PC-3 (cell line): ENCODE measurements around the gene ZNF488. TPM values are rescaled to one million over a fixed set of nuclear protein-coding genes. Genes with fewer than 3 reads are reported as not detected.

Source experiments
- ATAC-seq: fragments of 200-7000 bp; cut with Tn5 transposase; 2 replicates; pipeline ENCODE4 v1.9.1; 2020; ENCODE audit warnings: mild to moderate bottlenecking, moderate library complexity
- BruUV-seq: library from RNA; stranded (reverse); fragments of 400-500 nt; replicated peaks from 2 replicates; lab custom pipeline; 2021; lab: Mats Ljungman, UMichigan
- CTCF ChIA-PET: fragments of 300-600 bp; sonication (Branson Sonifier 250); formaldehyde crosslinking; loops from one replicate; lab custom pipeline; 2022; ENCODE audit warnings: antibody characterized with exemption; lab: Charles Lee
- POLR2A ChIA-PET: fragments of 300-600 bp; sonication (Branson Sonifier 250); formaldehyde crosslinking; loops from one replicate; lab custom pipeline; 2022; ENCODE audit warnings: antibody characterized with exemption; ENCODE audit not compliant: unreplicated experiment; lab: Charles Lee
- DNase-seq: peaks from one replicate; pipeline ENCODE4 v3.0.0-alpha.2; 2015
- H2AFZ ChIP-seq: fragments of 300-600 bp; sonication (generic); 2 replicates; pipeline ENCODE4 v1.6.0; 2016; ENCODE audit warnings: antibody characterized with exemption, low read length
- H3F3A ChIP-seq: fragments of 300-600 bp; sonication (generic); one replicate; pipeline ENCODE4 v1.6.0; 2017; ENCODE audit warnings: antibody characterized with exemption, low read length, control low read depth, mild to moderate bottlenecking; ENCODE audit not compliant: unreplicated experiment
- H3K27ac ChIP-seq: fragments of 300-600 bp; sonication (generic); 2 replicates; pipeline ENCODE4 v1.5.1; 2016; ENCODE audit warnings: mild to moderate bottlenecking, low read length
- H3K27me3 ChIP-seq: fragments of 300-600 bp; sonication (generic); 2 replicates; pipeline ENCODE4 v1.6.1; 2016; ENCODE audit warnings: low read length, mixed read lengths
- H3K36me3 ChIP-seq: fragments of 300-600 bp; sonication (generic); 2 replicates; pipeline ENCODE4 v1.6.1; 2016; ENCODE audit warnings: low read depth, mixed run types, low read length, mixed read lengths
- H3K4me1 ChIP-seq: fragments of 300-600 bp; sonication (generic); 2 replicates; pipeline ENCODE4 v1.5.1; 2016; ENCODE audit warnings: low read length; ENCODE audit not compliant: insufficient read depth
- H3K4me2 ChIP-seq: fragments of 300-600 bp; sonication (generic); 2 replicates; pipeline ENCODE4 v1.6.0; 2016; ENCODE audit warnings: low read length
- H3K4me3 ChIP-seq: fragments of 300-600 bp; sonication (generic); 2 replicates; pipeline ENCODE4 v1.5.1; 2016; ENCODE audit warnings: mild to moderate bottlenecking, low read length, mixed read lengths
- H3K79me2 ChIP-seq: fragments of 300-600 bp; sonication (generic); 2 replicates; pipeline ENCODE4 v1.6.1; 2017; ENCODE audit warnings: low read length, mixed read lengths
- H3K9ac ChIP-seq: fragments of 300-600 bp; sonication (generic); 2 replicates; pipeline ENCODE4 v1.6.0; 2016; ENCODE audit warnings: mild to moderate bottlenecking, low read length
- H3K9me2 ChIP-seq: fragments of 300-600 bp; sonication (generic); replicated peaks from 2 replicates; pipeline ENCODE4 v1.6.1; 2016; ENCODE audit warnings: mixed run types, low read length, mixed read lengths
- H3K9me3 ChIP-seq: fragments of 300-600 bp; sonication (generic); 2 replicates; pipeline ENCODE4 v1.6.1; 2016; ENCODE audit warnings: low read length, mixed read lengths
- H4K20me1 ChIP-seq: fragments of 300-600 bp; sonication (generic); 2 replicates; pipeline ENCODE4 v1.6.1; 2016; ENCODE audit warnings: low read length, mixed read lengths
- EZH2 ChIP-seq: fragments of 300-600 bp; sonication (generic); IDR thresholded peaks from one replicate; pipeline ENCODE4 v1.6.1; 2017; ENCODE audit warnings: antibody characterized with exemption, mild to moderate bottlenecking, low read length; ENCODE audit not compliant: unreplicated experiment
- EZH2phosphoT487 ChIP-seq: fragments of 300-600 bp; sonication (generic); IDR thresholded peaks from 2 replicates; pipeline ENCODE4 v1.6.1; 2018; ENCODE audit warnings: mild to moderate bottlenecking, antibody characterized with exemption, low read length, borderline replicate concordance
- intact Hi-C: fragments of 100-400 bp; cut with micrococcal nuclease; formaldehyde crosslinking; loops from 2 replicates; pipeline ENCODE4 v1.9.0; 2023
- total RNA-seq: library from RNA; depleted of rRNA; stranded (reverse); fragments of >200 nt; gene quantifications from 2 replicates; pipeline ENCODE4 v1.2.3, GENCODE V29; 2014
- TF ChIP-seq, protein P1 (sequence below): fragments of 300-600 bp; sonication (generic); conservative IDR thresholded peaks from 2 replicates; pipeline ENCODE4 v1.5.1; 2017; ENCODE audit warnings: antibody characterized with exemption, low read depth, mild to moderate bottlenecking, low read length

Gene ZNF488
- total RNA-seq, 1 experiment from 2014 or later, result 1.7 TPM

DNA sequence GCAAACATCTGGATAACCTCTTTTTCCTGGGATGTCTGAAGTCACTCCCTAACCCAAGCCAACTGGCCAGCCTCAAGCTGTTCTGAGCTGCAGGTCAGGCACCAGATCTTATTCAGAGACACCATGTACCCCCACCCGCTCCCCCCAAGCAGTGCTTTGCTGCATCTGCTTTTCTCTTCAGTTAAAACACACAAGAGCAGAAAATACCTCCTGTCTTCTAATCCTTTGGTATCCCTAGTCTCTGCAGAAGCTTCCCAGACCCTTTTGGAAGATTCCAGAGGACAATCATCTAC, 3.0 kb downstream of the ZNF488 start:
- Histone ChIP-seq H3K27ac (no peak overlapping the region), H3K9me3 (no peaks in the 10 kb centered on the region), H3K9ac (no peak overlapping the region), H3K36me3 (no peaks in the 10 kb centered on the region), H3K9me2 (no peaks in the 10 kb centered on the region), H4K20me1 (no peaks in the 10 kb centered on the region), H3K4me3 (no peak overlapping the region), H2AFZ (no peak overlapping the region), H3K4me2 (no peak overlapping the region), H3K79me2 (no peaks in the 10 kb centered on the region), H3F3A (no peaks in the 10 kb centered on the region), H3K27me3 (no peaks in the 10 kb centered on the region), H3K4me1 (peaks cover 4% of the 10 kb centered on the region; the same call in 1 of the 2 replicates)
- CTCF ChIA-PET, result no interaction called here
- POLR2A ChIA-PET, result no interaction called here
- DNase-seq (no peak), ATAC-seq (no peak)
- no TSS peak for BruUV-seq
- intact Hi-C loops, result no loop called here
- TF ChIP-seq EZH2 (no peak), EZH2phosphoT487 (no peak)
- TF ChIP-seq, protein P1, sequence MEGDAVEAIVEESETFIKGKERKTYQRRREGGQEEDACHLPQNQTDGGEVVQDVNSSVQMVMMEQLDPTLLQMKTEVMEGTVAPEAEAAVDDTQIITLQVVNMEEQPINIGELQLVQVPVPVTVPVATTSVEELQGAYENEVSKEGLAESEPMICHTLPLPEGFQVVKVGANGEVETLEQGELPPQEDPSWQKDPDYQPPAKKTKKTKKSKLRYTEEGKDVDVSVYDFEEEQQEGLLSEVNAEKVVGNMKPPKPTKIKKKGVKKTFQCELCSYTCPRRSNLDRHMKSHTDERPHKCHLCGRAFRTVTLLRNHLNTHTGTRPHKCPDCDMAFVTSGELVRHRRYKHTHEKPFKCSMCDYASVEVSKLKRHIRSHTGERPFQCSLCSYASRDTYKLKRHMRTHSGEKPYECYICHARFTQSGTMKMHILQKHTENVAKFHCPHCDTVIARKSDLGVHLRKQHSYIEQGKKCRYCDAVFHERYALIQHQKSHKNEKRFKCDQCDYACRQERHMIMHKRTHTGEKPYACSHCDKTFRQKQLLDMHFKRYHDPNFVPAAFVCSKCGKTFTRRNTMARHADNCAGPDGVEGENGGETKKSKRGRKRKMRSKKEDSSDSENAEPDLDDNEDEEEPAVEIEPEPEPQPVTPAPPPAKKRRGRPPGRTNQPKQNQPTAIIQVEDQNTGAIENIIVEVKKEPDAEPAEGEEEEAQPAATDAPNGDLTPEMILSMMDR, result no peak

- Histone ChIP-seq H2AFZ (no peak overlapping the region), H3F3A (no peaks in the 10 kb centered on the region), H3K9ac (no peak overlapping the region), H3K9me2 (no peaks in the 10 kb centered on the region), H3K9me3 (no peaks in the 10 kb centered on the region), H3K4me1 (peaks cover 4% of the 10 kb centered on the region; the same call in 1 of the 2 replicates), H3K4me3 (no peak overlapping the region), H3K27ac (no peak overlapping the region), H3K4me2 (no peak overlapping the region), H3K79me2 (no peaks in the 10 kb centered on the region), H3K27me3 (no peaks in the 10 kb centered on the region), H3K36me3 (no peaks in the 10 kb centered on the region), H4K20me1 (no peaks in the 10 kb centered on the region)
- ChIA-PET POLR2A (no interaction called here), CTCF (no interaction called here)
- intact Hi-C loops, result no loop called here
- TF ChIP-seq, protein P1, result no peak
- TF ChIP-seq EZH2phosphoT487 (no peak), EZH2 (no peak)
- DNase-seq (no peak), ATAC-seq (no peak)
- no TSS peak for BruUV-seq
Observed at GRCh38 chr10:47380341-47381102, 3.6 kb downstream of the ZNF488 start.

- ChIA-PET CTCF (no interaction called here), POLR2A (no interaction called here)
- Histone ChIP-seq H3F3A (no peaks in the 10 kb centered on the region), H4K20me1 (no peaks in the 10 kb centered on the region), H3K9me2 (no peaks in the 10 kb centered on the region), H3K9me3 (no peaks in the 10 kb centered on the region), H3K4me3 (no peak overlapping the region), H3K79me2 (no peaks in the 10 kb centered on the region), H3K4me2 (no peak overlapping the region), H3K9ac (no peak overlapping the region), H3K27me3 (no peaks in the 10 kb centered on the region), H3K36me3 (no peaks in the 10 kb centered on the region), H2AFZ (no peak overlapping the region), H3K4me1 (peaks cover 2% of the 10 kb centered on the region; the same call in 1 of the 2 replicates), H3K27ac (no peak overlapping the region)
- DNase-seq (no peak), ATAC-seq (no peak)
- no TSS peak for BruUV-seq
- TF ChIP-seq EZH2phosphoT487 (no peak), EZH2 (no peak)
- TF ChIP-seq, protein P1, result no peak
- intact Hi-C loops, result no loop called here
Observed at GRCh38 chr10:47379901-47380300, 4.2 kb downstream of the ZNF488 start.
